Right renal cortex interstitium (tissue), 3 donors: ENCODE data around the gene AFAP1. TPM values are rescaled to one million over a fixed set of nuclear protein-coding genes. Genes with fewer than 3 reads are reported as not detected.

Source experiments
- DNase-seq, 3 donors: peaks; one replicate each; pipeline ENCODE4 v3.0.0-alpha.2; 2013; ENCODE audit warnings: low read depth in 3 of 3, low spot score in 2 of 3
- polyA plus RNA-seq, 3 donors: library from polyadenylated mRNA; unstranded; fragments of 120-200 nt; gene quantifications; one replicate each; pipeline ENCODE4 v1.2.1, GENCODE V29; 2013; ENCODE audit not compliant: insufficient read length in 3 of 3

The AFAP1 gene
- polyA plus RNA-seq, 3 donors, result 18.2 to 20.5 (median 20.4) TPM

- DNase-seq, result no peak
Measured at GRCh38 chr4:7970361-7970946, 30.8 kb upstream of the AFAP1 start.

GRCh38 chr4:7968262-7968896 lies 28.7 kb upstream of the AFAP1 start:
- no peak for DNase-seq

DNA sequence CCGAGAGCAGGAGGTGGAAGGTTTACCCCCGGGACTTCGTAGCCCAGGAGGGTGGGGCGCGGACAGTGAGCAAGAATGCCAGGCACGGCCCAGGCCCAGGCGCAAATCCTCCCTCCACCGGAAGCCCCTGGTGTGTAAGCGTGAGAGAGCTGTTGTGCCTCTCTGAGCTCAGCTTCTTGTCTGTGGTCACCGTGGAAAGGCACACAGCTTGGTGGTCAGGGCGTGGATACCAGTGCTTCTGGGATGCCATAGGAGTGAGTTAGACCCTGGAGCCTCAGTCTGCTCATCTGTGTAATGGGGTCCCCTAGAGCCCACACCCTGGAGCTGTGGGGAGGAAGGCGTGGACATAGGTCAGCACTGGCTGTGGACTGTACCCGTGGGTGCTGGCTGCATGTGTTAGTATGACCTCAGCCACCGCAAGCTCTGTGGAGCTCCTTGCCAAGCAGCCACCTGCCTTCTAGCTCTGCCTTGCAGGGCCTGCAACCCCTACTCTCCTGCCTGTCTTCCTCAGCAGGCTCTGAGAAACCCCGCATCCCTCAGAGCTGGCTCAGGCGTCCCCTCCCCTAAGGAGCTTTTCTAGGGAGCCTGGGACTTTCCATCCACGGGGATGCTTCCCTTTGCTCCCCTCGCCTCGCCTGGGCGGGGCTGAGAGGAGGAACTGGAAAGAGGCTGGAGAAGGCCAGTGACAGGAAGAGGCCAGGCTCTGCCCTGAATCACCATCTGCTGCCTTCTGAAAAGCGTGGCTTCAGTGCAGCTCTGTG lies 28.0 kb upstream of the AFAP1 start:
- no peak for DNase-seq

GRCh38 chr4:7967063-7967440 lies 27.4 kb upstream of the AFAP1 start:
- no peak for DNase-seq

GRCh38 chr4:7966281-7967062 lies 26.8 kb upstream of the AFAP1 start:
- no peak for DNase-seq

GRCh38 chr4:7964890-7965662 lies 25.4 kb upstream of the AFAP1 start:
- DNase-seq, result no peak

- no peak for DNase-seq
Measured at GRCh38 chr4:7964459-7964858, 24.8 kb upstream of the AFAP1 start.

DNA sequence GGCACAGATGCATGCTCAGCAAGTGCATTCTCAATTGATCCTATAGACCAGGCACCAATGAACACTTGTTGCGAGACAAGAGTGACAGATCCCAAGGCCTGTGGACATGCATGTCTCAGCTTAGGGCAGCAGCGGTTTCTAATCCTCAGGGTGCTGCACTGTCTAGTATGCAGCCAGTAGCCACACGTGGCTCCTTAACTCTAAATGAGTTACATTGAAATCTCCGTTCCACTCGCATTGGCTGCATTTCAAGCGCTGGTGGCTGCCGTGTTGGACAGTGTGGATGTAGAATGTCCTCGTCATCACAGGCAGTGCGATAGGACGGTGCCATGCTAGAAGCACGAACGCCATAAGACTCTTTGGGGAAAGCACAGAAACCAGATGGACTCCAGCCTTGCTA lies 24.0 kb upstream of the AFAP1 start:
- no peak for DNase-seq

GRCh38 chr4:7962609-7963508 lies 23.2 kb upstream of the AFAP1 start:
- DNase-seq, result no peak

GRCh38 chr4:7960790-7961655 lies 21.4 kb upstream of the AFAP1 start:
- peak; percentile 70 to 81 (median 73) for DNase-seq

DNA sequence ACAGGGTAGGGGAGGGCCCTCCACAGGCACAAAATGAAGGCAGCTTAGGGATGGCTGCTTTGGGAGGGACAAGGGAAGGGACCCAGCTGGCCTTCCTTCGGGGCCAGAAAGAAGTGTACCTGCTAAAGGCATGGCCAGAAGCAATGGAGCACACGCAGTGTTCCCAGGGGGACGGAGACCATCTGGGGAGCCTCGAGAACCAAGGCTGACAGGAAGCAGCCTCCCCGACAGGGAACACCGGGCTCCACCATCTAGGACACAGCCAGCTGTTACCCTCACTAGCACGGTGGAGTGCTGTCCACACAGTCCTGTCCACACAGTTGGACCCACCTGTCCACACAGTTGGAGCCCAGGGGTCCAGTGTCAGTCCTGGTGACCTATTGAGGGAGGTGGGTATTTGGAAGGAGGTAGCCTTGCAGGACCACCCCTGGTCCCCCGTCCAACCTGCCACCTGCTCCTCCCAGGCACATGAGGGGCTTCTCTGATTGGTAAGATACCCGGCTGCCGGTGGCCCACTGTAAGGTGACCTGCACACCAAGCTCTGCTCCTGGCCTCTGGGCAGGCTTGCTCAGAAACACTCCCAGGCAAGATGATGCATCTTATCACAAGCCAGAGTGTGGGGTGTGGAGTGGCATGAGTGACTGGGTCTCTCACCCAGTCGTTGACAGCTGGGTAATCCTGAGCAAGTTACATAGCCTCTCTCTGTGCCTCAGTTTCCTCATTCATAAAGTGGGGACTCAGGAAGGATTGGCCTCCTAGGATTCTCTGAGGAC lies 20.5 kb upstream of the AFAP1 start:
- DNase-seq, result no peak

GRCh38 chr4:7959078-7959477 lies 19.4 kb upstream of the AFAP1 start:
- no peak for DNase-seq

- no peak for DNase-seq
Measured at GRCh38 chr4:7956934-7957656, 17.4 kb upstream of the AFAP1 start.

- DNase-seq, result no peak
Measured at GRCh38 chr4:7956270-7956808, 16.7 kb upstream of the AFAP1 start.

DNA sequence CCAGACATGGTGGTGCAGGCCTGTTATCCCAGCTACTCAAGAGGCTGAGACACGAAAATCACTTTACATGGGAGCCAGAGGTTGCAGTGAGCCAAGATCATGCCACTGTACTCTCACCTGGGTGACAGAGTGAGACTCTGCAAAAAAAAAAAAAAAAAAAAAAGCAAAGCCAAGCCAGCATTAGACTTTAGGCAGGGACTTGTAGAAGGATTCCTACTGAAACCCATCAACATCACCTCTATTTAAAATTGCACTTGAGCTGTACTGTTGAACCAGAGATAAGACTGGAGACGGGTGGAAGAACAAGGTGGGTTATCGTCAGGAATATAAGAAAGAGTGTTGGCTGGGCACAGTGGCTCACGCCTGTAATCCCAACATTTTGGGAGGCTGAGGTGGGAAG lies 15.7 kb upstream of the AFAP1 start:
- no peak for DNase-seq

GRCh38 chr4:7952615-7953014 lies 13.0 kb upstream of the AFAP1 start:
- no peak for DNase-seq
